Caco-2 (cell line): ENCODE measurements around the gene KCNIP2. TPM values are rescaled to one million over a fixed set of nuclear protein-coding genes. Genes with fewer than 3 reads are reported as not detected.

Experiments
- BruUV-seq: library from RNA; stranded (reverse); fragments of 400-500 nt; replicated peaks from 2 replicates; lab custom pipeline; 2021; lab: Mats Ljungman, UMichigan
- CTCF ChIA-PET: fragments of 300-600 bp; sonication (Branson Sonifier 250); formaldehyde crosslinking; loops from one replicate; lab custom pipeline; 2022; ENCODE audit warnings: antibody characterized with exemption; lab: Charles Lee
- POLR2A ChIA-PET: fragments of 300-600 bp; sonication (Branson Sonifier 250); formaldehyde crosslinking; loops from one replicate; lab custom pipeline; 2022; ENCODE audit warnings: antibody characterized with exemption; lab: Charles Lee
- DNase-seq, 2 experiments: peaks; one replicate each; pipeline versions ENCODE4 v3.0.0 to v3.0.0-alpha.2; 2020 to 2022
- H3K27me3 ChIP-seq: replicated peaks from 2 replicates; pipeline ENCODE4 v1.6.0; 2011; ENCODE audit warnings: low read length; ENCODE audit not compliant: control insufficient read depth, insufficient read depth
- H3K36me3 ChIP-seq: 2 replicates; pipeline ENCODE4 v1.5.1; 2011; ENCODE audit warnings: low read length; ENCODE audit not compliant: control insufficient read depth, insufficient read depth
- H3K4me1 ChIP-seq: fragments of 250-450 bp; sonication (Bioruptor Pico); 2 replicates; pipeline ENCODE4 v1.5.1; 2020; ENCODE audit warnings: mild to moderate bottlenecking
- H3K4me3 ChIP-seq: 2 replicates; pipeline ENCODE4 v1.5.1; 2011; ENCODE audit warnings: low read depth, mild to moderate bottlenecking, control low read depth, low read length
- H3K9me3 ChIP-seq: fragments of 250-450 bp; sonication (Bioruptor Pico); 2 replicates; pipeline ENCODE4 v1.5.1; 2020; ENCODE audit warnings: mild to moderate bottlenecking, moderate library complexity
- H3K27ac Mint-ChIP-seq: one replicate; pipeline ENCODE4 v1.8.0; 2022; ENCODE audit warnings: mixed read lengths; ENCODE audit not compliant: unreplicated experiment
- H3K27me3 Mint-ChIP-seq: one replicate; pipeline ENCODE4 v1.8.0; 2022; ENCODE audit warnings: mixed read lengths; ENCODE audit not compliant: insufficient read depth, unreplicated experiment
- H3K36me3 Mint-ChIP-seq: one replicate; pipeline ENCODE4 v1.8.0; 2022; ENCODE audit warnings: mild to moderate bottlenecking, mixed read lengths; ENCODE audit not compliant: insufficient read depth, unreplicated experiment
- H3K4me1 Mint-ChIP-seq: one replicate; pipeline ENCODE4 v1.8.0; 2022; ENCODE audit warnings: low read depth, mixed read lengths; ENCODE audit not compliant: unreplicated experiment
- H3K4me3 Mint-ChIP-seq: one replicate; pipeline ENCODE4 v1.8.0; 2022; ENCODE audit warnings: mild to moderate bottlenecking, moderate library complexity, mixed read lengths; ENCODE audit not compliant: unreplicated experiment
- H3K9me3 Mint-ChIP-seq: one replicate; pipeline ENCODE4 v1.8.0; 2022; ENCODE audit warnings: mixed read lengths; ENCODE audit not compliant: unreplicated experiment
- intact Hi-C: fragments of 100-400 bp; cut with micrococcal nuclease; formaldehyde crosslinking; loops from one replicate; pipeline ENCODE4 v1.10.0; 2022; ENCODE audit not compliant: unreplicated experiment
- total RNA-seq: library from RNA; stranded (reverse); gene quantifications from 2 replicates; pipeline ENCODE4 v1.2.3, GENCODE V29; 2022
- TF ChIP-seq, protein P1 (sequence below), 2 experiments: fragments of 200-600 bp in 1 of 2; IDR thresholded peaks; 1 replicate in 1 of 2; 2 replicates in 1 of 2; pipeline versions ENCODE4 v1.5.1 to v1.8.0; 2011 to 2022; ENCODE audit warnings: antibody characterized with exemption in 1 of 2, control low read depth in 1 of 2, inconsistent platforms in 1 of 2, low read depth in 1 of 2, low read length in 1 of 2, mild to moderate bottlenecking in 1 of 2, moderate library complexity in 1 of 2; ENCODE audit not compliant: insufficient read depth in 1 of 2, severe bottlenecking in 1 of 2, unreplicated experiment in 1 of 2

Gene KCNIP2
- total RNA-seq, 1 experiment from 2014 or later, result 6.1 TPM

DNA sequence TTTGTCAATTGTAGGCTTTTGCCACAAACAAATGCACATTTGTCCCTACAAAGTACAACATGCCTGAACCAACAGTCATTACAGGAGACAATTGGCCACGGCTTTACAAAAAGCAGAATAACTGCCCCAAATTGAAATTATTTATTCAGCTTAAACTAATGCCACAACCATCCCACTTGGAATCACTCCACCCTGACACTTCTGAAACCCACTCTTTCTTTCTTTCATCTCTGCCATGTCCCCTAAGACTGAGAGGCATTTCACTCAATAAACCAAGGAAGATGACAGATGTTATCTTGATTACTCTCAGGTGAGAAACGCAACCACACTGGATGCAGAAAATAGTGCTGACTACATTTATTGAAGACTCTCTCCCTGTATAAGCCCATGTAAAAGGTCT, 57.8 kb downstream of the KCNIP2 start:
- Mint-ChIP-seq H3K9me3 (no peaks in the 10 kb centered on the region), H3K27ac (no peak overlapping the region), H3K4me3 (no peak overlapping the region), H3K36me3 (peaks cover 76% of the 10 kb centered on the region), H3K4me1 (peaks cover 8% of the 10 kb centered on the region), H3K27me3 (no peaks in the 10 kb centered on the region)
- no peaks in the 10 kb centered on the region for H3K27me3 ChIP-seq
- TF ChIP-seq, protein P1, sequence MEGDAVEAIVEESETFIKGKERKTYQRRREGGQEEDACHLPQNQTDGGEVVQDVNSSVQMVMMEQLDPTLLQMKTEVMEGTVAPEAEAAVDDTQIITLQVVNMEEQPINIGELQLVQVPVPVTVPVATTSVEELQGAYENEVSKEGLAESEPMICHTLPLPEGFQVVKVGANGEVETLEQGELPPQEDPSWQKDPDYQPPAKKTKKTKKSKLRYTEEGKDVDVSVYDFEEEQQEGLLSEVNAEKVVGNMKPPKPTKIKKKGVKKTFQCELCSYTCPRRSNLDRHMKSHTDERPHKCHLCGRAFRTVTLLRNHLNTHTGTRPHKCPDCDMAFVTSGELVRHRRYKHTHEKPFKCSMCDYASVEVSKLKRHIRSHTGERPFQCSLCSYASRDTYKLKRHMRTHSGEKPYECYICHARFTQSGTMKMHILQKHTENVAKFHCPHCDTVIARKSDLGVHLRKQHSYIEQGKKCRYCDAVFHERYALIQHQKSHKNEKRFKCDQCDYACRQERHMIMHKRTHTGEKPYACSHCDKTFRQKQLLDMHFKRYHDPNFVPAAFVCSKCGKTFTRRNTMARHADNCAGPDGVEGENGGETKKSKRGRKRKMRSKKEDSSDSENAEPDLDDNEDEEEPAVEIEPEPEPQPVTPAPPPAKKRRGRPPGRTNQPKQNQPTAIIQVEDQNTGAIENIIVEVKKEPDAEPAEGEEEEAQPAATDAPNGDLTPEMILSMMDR (IDR thresholded peaks at IDR 0.05; ENCODE audit: insufficient read depth in 1 of 2, low read depth in 1 of 2, low read length in 1 of 2, severe bottlenecking in 1 of 2, unreplicated experiment in 1 of 2), result no peak
- ChIA-PET CTCF (interaction anchor here (1.0 kb wide), 1 partner anchor 183 kb away, joined by 5 read pairs; no protein-coding TSS in a partner anchor), POLR2A (no interaction called here)
- H3K9me3 ChIP-seq, result no peaks in the 10 kb centered on the region
- peaks cover 2% of the 10 kb centered on the region for H3K36me3 ChIP-seq
- H3K4me3 ChIP-seq, result no peak overlapping the region
- peaks cover 8% of the 10 kb centered on the region for H3K4me1 ChIP-seq
- TSS peak; percentile 11 for BruUV-seq
- no peak for DNase-seq
- intact Hi-C loops, result no loop called here

DNA sequence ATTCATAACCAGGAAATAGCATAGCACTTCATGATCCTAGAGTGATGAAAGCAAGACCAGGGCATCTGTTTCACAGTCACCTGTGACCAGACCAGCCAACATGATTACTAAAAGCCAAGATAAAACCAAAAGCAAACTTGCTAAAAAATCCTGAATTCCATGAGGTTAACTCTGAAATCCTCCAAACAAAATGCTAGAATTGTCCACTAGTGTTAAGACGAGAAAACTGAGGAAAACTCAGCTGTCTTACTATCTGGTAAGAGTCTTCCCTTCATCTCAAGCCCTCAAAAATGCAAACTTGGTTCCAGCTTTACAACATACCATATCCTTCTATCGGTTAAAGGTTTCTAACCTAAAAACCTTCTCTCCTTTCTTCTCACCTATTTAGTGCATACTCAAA, 59.0 kb downstream of the KCNIP2 start:
- no peaks in the 10 kb centered on the region for H3K9me3 Mint-ChIP-seq
- no peak for DNase-seq
- no peak overlapping the region for H3K4me3 ChIP-seq
- H3K4me1 Mint-ChIP-seq, result peaks cover 8% of the 10 kb centered on the region
- no peaks in the 10 kb centered on the region for H3K27me3 Mint-ChIP-seq
- no peaks in the 10 kb centered on the region for H3K9me3 ChIP-seq
- H3K4me3 Mint-ChIP-seq, result peak overlapping the region; percentile 93
- no peaks in the 10 kb centered on the region for H3K27me3 ChIP-seq
- CTCF ChIA-PET, result interaction anchor here (4.9 kb wide), 1 partner anchor 181 kb away, joined by 126 read pairs; no protein-coding TSS in a partner anchor
- H3K27ac Mint-ChIP-seq, result peak overlapping the region; percentile 97
- peaks cover 4% of the 10 kb centered on the region for H3K36me3 ChIP-seq
- H3K4me1 ChIP-seq, result peaks cover 10% of the 10 kb centered on the region
- no TSS peak for BruUV-seq
- intact Hi-C loops, result loop anchor here (5.0 kb wide), 1 partner anchor 197 kb away; the partner anchor contains the start of genes DPCD and POLL
- TF ChIP-seq, protein P1 (IDR thresholded peaks at IDR 0.05; ENCODE audit: insufficient read depth in 1 of 2, low read depth in 1 of 2, low read length in 1 of 2, severe bottlenecking in 1 of 2, unreplicated experiment in 1 of 2), result no peak
- POLR2A ChIA-PET, result no interaction called here
- peaks cover 65% of the 10 kb centered on the region for H3K36me3 Mint-ChIP-seq

DNA sequence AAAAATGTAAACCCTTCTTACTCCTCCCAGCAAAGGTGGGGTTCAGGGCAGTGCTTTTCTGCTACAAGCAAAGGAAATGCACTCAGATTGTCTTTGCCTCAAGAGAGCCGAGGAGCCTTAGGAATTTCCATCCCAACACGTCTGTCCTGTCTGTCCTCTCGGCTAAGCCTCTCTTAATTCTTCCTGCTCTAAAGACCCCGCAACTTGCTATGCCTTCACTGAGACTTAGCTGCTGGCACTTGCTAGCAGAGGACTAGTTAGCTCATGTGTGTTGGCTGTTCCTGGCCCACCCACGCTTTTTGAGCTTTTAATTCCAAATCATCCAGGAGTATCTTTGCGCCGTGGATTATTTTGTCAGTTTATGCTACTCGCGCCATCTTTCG, 59.9 kb downstream of the KCNIP2 start:
- no peaks in the 10 kb centered on the region for H3K9me3 Mint-ChIP-seq
- CTCF ChIA-PET, result interaction anchor here (1.0 to 4.9 kb wide), 5 partner anchors 35 to 226 kb away, joined by 3 to 126 read pairs (median 5); partner anchors contain the start of gene OGA
- Histone ChIP-seq H3K36me3 (peaks cover 4% of the 10 kb centered on the region), H3K4me3 (peak overlapping the region; percentile 96), H3K27me3 (no peaks in the 10 kb centered on the region), H3K9me3 (no peaks in the 10 kb centered on the region), H3K4me1 (peaks cover 10% of the 10 kb centered on the region)
- POLR2A ChIA-PET, result interaction anchor here (1.5 kb wide), 1 partner anchor 181 kb away, joined by 4 read pairs; no protein-coding TSS in a partner anchor
- intact Hi-C loops, result loop anchor here (5.0 kb wide), 1 partner anchor 196 kb away; the partner anchor contains the start of genes DPCD and POLL
- H3K27ac Mint-ChIP-seq, result peak overlapping the region; percentile 97
- H3K4me3 Mint-ChIP-seq, result peak overlapping the region; percentile 93
- peak in 1 of 2 experiments; percentile 19 for DNase-seq
- peaks cover 8% of the 10 kb centered on the region for H3K4me1 Mint-ChIP-seq
- TSS peak; percentile 71 for BruUV-seq
- peaks cover 62% of the 10 kb centered on the region for H3K36me3 Mint-ChIP-seq
- H3K27me3 Mint-ChIP-seq, result no peaks in the 10 kb centered on the region
- TF ChIP-seq, protein P1 (IDR thresholded peaks at IDR 0.05; ENCODE audit: insufficient read depth in 1 of 2, low read depth in 1 of 2, low read length in 1 of 2, severe bottlenecking in 1 of 2, unreplicated experiment in 1 of 2), result no peak
